K562 (cell line): ENCODE data around the gene EIF4EBP2. TPM values are rescaled to one million over a fixed set of nuclear protein-coding genes. Genes with fewer than 3 reads are reported as not detected.

Experiments
- ESRRA ChIP-seq: fragments of 450-650 bp; IDR thresholded peaks from 2 replicates; pipeline ENCODE4 v1.6.1; 2014; ENCODE audit warnings: low read depth, mild to moderate bottlenecking, moderate library complexity, borderline replicate concordance
- ETV5 ChIP-seq: sonication (generic); formaldehyde crosslinking; IDR thresholded peaks from 2 replicates; pipeline ENCODE4 v1.4.0; 2020; ENCODE audit warnings: low read depth, mild to moderate bottlenecking, missing genetic modification reagents
- HMG20A ChIP-seq: fragments of 450-650 bp; formaldehyde crosslinking; conservative IDR thresholded peaks from 2 replicates; pipeline ENCODE4 v1.4.0; 2020; ENCODE audit warnings: mild to moderate bottlenecking, mixed read lengths
- ILK ChIP-seq: fragments of 450-650 bp; IDR thresholded peaks from 2 replicates; pipeline ENCODE4 v1.6.1; 2016; ENCODE audit warnings: missing genetic modification characterization, low read depth, mild to moderate bottlenecking, missing compliant biosample characterization, moderate library complexity, borderline replicate concordance
- KDM1A ChIP-seq, 2 experiments: fragments of 450-650 bp; IDR thresholded peaks; 2 replicates each; pipeline ENCODE4 v1.6.1; 2016; ENCODE audit warnings: mild to moderate bottlenecking in 2 of 2
- KDM5B ChIP-seq: fragments of 200-600 bp; sonication (generic); IDR thresholded peaks from 2 replicates; pipeline ENCODE4 v1.6.1; 2012; ENCODE audit warnings: low read depth, mild to moderate bottlenecking, moderate library complexity, low read length, control low read depth, inconsistent platforms; ENCODE audit not compliant: insufficient replicate concordance
- L3MBTL2 ChIP-seq: fragments of 450-650 bp; IDR thresholded peaks from 2 replicates; pipeline ENCODE4 v1.6.1; 2016; ENCODE audit warnings: mild to moderate bottlenecking, moderate library complexity
- MEIS2 ChIP-seq: fragments of 450-650 bp; IDR thresholded peaks from 2 replicates; pipeline ENCODE4 v1.6.1; 2014; ENCODE audit warnings: mild to moderate bottlenecking; ENCODE audit not compliant: partially characterized antibody
- NFE2 ChIP-seq: IDR thresholded peaks from 2 replicates; pipeline ENCODE4 v1.6.1; 2014; ENCODE audit warnings: antibody characterized with exemption, low read depth
- PCBP2 ChIP-seq: fragments of 200-400 bp; formaldehyde crosslinking; IDR thresholded peaks from 2 replicates; pipeline ENCODE4 v1.6.1; 2018; ENCODE audit warnings: low read length, low read depth, mild to moderate bottlenecking, moderate library complexity; ENCODE audit not compliant: poor library complexity, severe bottlenecking
- SIRT6 ChIP-seq: IDR thresholded peaks from one replicate; pipeline ENCODE4 v1.6.1; 2012; ENCODE audit warnings: low read depth, mild to moderate bottlenecking, control low read depth, inconsistent platforms, low read length, moderate library complexity
- TEAD4 ChIP-seq, 2 experiments: sonication (generic) in 1 of 2; formaldehyde crosslinking in 1 of 2; IDR thresholded peaks; 2 replicates each; pipeline versions ENCODE4 v1.6.1 to v1.8.0; 2012 to 2022; ENCODE audit warnings: borderline replicate concordance in 1 of 2, inconsistent platforms in 1 of 2, low read length in 1 of 2, mild to moderate bottlenecking in 1 of 2, missing genetic modification reagents in 1 of 2
- UBTF ChIP-seq, 2 experiments: IDR thresholded peaks; 2 replicates each; pipeline ENCODE4 v1.6.1; 2012; ENCODE audit warnings: improper control_type of control experiment in 2 of 2, low read depth in 2 of 2, low read length in 2 of 2, borderline replicate concordance in 1 of 2
- ZBED1 ChIP-seq: IDR thresholded peaks from 2 replicates; pipeline ENCODE4 v1.6.1; 2014
- ZNF184 ChIP-seq: sonication (generic); formaldehyde crosslinking; IDR thresholded peaks from 2 replicates; pipeline ENCODE4 v1.5.0; 2020; ENCODE audit warnings: missing genetic modification reagents
- ZNF717 ChIP-seq: fragments of 250-450 bp; sonication (Bioruptor Pico); IDR thresholded peaks from 2 replicates; pipeline ENCODE4 v1.5.0; 2021
- polyA plus RNA-seq, 8 experiments: library from polyadenylated mRNA; depleted of rRNA in 4 of 8; stranded (reverse) in 5 of 8; unstranded in 3 of 8; fragments of >200 nt; fragmentation: Nextera tagmentation in 2 of 8; fragmentation: Illumina TruSeq in 1 of 8; extraction: Ambion mirVana in 2 of 8; extraction: Trizol in 1 of 8; gene quantifications; 2 replicates each; pipeline versions ENCODE4 v1.2.1 to v1.2.3, GENCODE V29; 2011 to 2014; ENCODE audit warnings: inconsistent platforms in 1 of 8, missing spikeins in 1 of 8
- total RNA-seq, 7 experiments: library from RNA; depleted of rRNA in 6 of 7; stranded (reverse); fragments of >200 nt in 6 of 7; fragmentation: Illumina TruSeq in 2 of 7; extraction: Trizol in 2 of 7; gene quantifications; 2 replicates each; pipeline versions ENCODE4 v1.2.1 to v1.2.3, GENCODE V29; 2011 to 2021; ENCODE audit warnings: low replicate concordance in 1 of 7
- TF ChIP-seq, protein P1 (sequence below), 2 experiments: fragments of 450-650 bp; IDR thresholded peaks; 2 replicates each; pipeline ENCODE4 v1.6.1; 2016; ENCODE audit warnings: mild to moderate bottlenecking in 2 of 2, borderline replicate concordance in 1 of 2, low read depth in 1 of 2, moderate library complexity in 1 of 2

EIF4EBP2 gene
- total and polyA plus RNA-seq, 9 of the 15 experiments (the other 6 are each of a cell fraction or from before 2014, with no cell fraction given): 16.1 to 67.5 (median 38.3) TPM

- TF ChIP-seq ZNF717 (CRISPR knock-in tag) (no peak), ESRRA (peak; percentile 61; the same call in 1 of the 2 replicates), ILK (tag) (no peak), PCBP2 (no peak), UBTF (IDR thresholded peaks at IDR 0.05; ENCODE audit: borderline replicate concordance in 1 of 2, low read depth in 2 of 2, low read length in 2 of 2) (peak; percentile 8 to 68; a peak in 2 of 4 replicates), MEIS2 (peak; percentile 40), ZNF184 (no peak), L3MBTL2 (peak; percentile 45; the same call in 1 of the 2 replicates), KDM5B (no peak), ETV5 (CRISPR knock-in tag) (no peak), KDM1A (IDR thresholded peaks at IDR 0.05) (peak in 1 of 2 experiments; percentile 10; a peak in 1 of 4 replicates), NFE2 (no peak), ZBED1 (no peak), HMG20A (CRISPR knock-in tag) (no peak), SIRT6 (no peak), TEAD4 (IDR thresholded peaks at IDR 0.05; ENCODE audit: low read length) (0 out of 2 replicates have a peak, but pooled peaks have one; percentile 30), TEAD4 (CRISPR knock-in tag; IDR thresholded peaks at IDR 0.05; ENCODE audit: borderline replicate concordance) (no peak)
- TF ChIP-seq, protein P1, sequence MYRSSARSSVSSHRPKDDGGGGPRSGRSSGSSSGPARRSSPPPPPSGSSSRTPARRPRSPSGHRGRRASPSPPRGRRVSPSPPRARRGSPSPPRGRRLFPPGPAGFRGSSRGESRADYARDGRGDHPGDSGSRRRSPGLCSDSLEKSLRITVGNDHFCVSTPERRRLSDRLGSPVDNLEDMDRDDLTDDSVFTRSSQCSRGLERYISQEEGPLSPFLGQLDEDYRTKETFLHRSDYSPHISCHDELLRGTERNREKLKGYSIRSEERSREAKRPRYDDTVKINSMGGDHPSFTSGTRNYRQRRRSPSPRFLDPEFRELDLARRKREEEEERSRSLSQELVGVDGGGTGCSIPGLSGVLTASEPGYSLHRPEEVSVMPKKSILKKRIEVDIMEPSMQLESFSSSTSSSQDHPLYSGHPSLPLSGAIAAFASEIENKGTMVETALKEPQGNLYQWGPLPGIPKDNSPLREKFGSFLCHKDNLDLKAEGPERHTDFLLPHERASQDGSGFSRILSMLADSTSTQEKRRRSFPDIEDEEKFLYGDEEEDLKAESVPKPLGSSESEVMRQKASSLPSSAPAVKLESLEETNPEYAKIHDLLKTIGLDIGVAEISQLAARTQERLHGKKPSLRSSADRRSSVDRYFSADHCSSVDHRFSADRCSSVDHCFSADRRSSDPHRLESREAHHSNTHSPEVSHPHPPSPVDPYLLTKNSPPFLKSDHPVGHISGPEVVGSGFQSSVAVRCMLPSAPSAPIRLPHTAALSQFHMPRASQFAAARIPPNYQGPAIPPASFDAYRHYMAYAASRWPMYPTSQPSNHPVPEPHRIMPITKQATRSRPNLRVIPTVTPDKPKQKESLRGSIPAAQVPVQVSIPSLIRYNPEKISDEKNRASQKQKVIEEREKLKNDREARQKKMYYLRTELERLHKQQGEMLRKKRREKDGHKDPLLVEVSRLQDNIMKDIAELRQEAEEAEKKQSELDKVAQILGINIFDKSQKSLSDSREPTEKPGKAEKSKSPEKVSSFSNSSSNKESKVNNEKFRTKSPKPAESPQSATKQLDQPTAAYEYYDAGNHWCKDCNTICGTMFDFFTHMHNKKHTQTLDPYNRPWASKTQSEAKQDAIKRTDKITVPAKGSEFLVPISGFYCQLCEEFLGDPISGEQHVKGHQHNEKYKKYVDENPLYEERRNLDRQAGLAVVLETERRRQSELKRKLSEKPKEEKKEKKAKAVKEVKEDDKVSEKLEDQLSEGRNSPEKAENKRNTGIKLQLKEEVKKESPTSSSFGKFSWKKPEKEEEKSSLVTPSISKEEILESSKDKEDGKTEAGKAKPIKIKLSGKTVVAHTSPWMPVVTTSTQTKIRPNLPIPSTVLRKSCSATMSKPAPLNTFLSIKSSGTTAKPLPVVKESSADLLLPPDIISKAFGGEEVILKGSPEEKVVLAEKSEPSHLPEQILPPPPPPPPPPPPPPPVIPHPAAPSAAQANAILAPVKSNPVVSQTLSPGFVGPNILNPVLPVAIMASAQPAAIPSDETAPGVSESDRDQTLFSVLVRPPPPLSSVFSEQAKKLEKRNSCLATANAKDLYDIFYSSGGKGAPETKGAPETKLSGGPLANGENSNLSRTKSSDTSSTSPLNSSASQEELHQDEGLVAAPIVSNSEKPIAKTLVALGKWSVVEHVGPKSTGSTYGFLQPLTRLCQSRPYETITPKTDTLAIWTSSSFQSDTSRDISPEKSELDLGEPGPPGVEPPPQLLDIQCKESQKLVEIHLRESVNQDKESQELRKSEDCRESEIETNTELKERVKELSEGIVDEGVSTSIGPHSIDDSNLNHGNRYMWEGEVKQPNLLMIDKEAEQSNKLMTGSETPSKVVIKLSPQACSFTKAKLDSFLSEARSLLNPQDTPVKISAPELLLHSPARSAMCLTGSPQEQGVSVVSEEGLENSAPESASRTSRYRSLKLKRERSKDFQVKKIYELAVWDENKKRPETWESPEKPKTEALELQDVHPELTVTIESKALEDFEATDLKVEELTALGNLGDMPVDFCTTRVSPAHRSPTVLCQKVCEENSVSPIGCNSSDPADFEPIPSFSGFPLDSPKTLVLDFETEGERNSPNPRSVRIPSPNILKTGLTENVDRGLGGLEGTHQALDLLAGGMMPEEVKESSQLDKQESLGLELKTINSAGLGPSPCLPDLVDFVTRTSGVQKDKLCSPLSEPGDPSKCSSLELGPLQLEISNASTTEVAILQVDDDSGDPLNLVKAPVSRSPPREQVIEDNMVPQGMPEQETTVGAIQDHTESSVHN (IDR thresholded peaks at IDR 0.05; ENCODE audit: borderline replicate concordance in 1 of 2, low read depth in 1 of 2): no peak
Measured at GRCh38 chr10:70405037-70405824, 1.3 kb downstream of the EIF4EBP2 start (continued).
